Vagina (tissue), 2 donors: ENCODE results near the gene NOL4L. TPM values are rescaled to one million over a fixed set of nuclear protein-coding genes. Genes with fewer than 3 reads are reported as not detected.

Experiments used
- DNase-seq, 2 donors: peaks; one replicate each; pipeline ENCODE4 v3.0.0-alpha.2; 2017; ENCODE audit errors: extremely low spot score in 2 of 2
- H3K27ac ChIP-seq: fragments of 200-600 bp; sonication (generic); one replicate; pipeline ENCODE4 v1.5.1; 2019
- H3K27me3 ChIP-seq: fragments of 200-600 bp; sonication (generic); one replicate; pipeline ENCODE4 v1.5.1; 2019
- H3K36me3 ChIP-seq, 2 donors: fragments of 200-600 bp; sonication (generic); one replicate each; pipeline ENCODE4 v1.5.1; 2017 to 2019
- H3K4me1 ChIP-seq: fragments of 200-600 bp; sonication (generic); one replicate; pipeline ENCODE4 v1.5.1; 2019
- H3K4me3 ChIP-seq, 2 donors: fragments of 200-600 bp; sonication (generic); 1 replicate in 1 of 2; 2 replicates in 1 of 2; pipeline ENCODE4 v1.5.1; 2016 to 2019
- H3K9me3 ChIP-seq: fragments of 200-600 bp; sonication (generic); one replicate; pipeline ENCODE4 v1.5.1; 2019
- CTCF ChIP-seq, 3 experiments: fragments of 450-650 bp in 2 of 3; fragments of 200-600 bp in 1 of 3; sonication (generic) in 1 of 3; IDR thresholded peaks; one replicate each; pipeline ENCODE4 v1.5.1; 2017 to 2019; ENCODE audit warnings: antibody characterized with exemption in 3 of 3, mild to moderate bottlenecking in 2 of 3, moderate library complexity in 2 of 3
- POLR2A ChIP-seq, 2 donors: fragments of 450-650 bp; IDR thresholded peaks; one replicate each; pipeline ENCODE4 v1.6.1; 2017; ENCODE audit warnings: antibody characterized with exemption in 2 of 2, mild to moderate bottlenecking in 2 of 2, moderate library complexity in 2 of 2
- POLR2AphosphoS5 ChIP-seq, 2 donors: sonication (generic); formaldehyde crosslinking; IDR thresholded peaks; one replicate each; pipeline ENCODE4 v1.9.0; 2017; ENCODE audit warnings: antibody characterized with exemption in 2 of 2, mild to moderate bottlenecking in 2 of 2, low read depth in 1 of 2; ENCODE audit not compliant: insufficient read depth in 1 of 2
- intact Hi-C: fragments of 100-400 bp; cut with DNase I; formaldehyde crosslinking; loops from one replicate; pipeline ENCODE4 v1.15.1; 2023
- total RNA-seq: library from RNA; depleted of rRNA; stranded (reverse); fragments of >200 nt; gene quantifications from one replicate; pipeline ENCODE4 v1.2.3, GENCODE V29; 2016

NOL4L gene
- total RNA-seq, 1 donor from 2014 or later, result 17.9 TPM

DNA sequence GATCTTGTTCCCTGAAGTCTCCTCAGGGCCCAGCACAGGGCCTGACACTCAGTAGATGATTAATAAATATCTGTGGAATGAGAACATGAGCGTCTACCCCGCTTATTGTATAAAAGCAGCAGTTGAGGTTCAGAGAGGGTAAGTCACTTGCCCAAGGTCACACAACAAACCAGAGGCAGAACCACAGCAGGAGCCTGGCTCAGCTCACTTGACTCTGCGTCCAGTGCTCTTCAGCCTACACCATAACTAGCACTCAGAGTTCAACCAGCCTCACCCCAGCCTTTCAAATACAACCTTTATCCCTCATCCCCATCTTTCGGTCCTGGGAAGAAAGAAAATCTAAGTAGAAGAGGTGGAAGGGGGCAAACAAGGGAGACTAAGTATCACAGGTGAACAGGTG, 24.9 kb upstream of the NOL4L start:
- no peak overlapping the region for H3K4me3 ChIP-seq

GRCh38 chr20:32609111-32609773, 24.1 kb upstream of the NOL4L start:
- H3K4me1 ChIP-seq, result no peaks in the 10 kb centered on the region
- TF ChIP-seq POLR2A (IDR thresholded peaks at IDR 0.05) (no peak), CTCF (IDR thresholded peaks at IDR 0.05) (no peak), POLR2AphosphoS5 (IDR thresholded peaks at IDR 0.05; ENCODE audit: insufficient read depth in 1 of 2, low read depth in 1 of 2) (no peak)
- DNase-seq, result no peak
- no peak overlapping the region for H3K27ac ChIP-seq
- no peak overlapping the region for H3K4me3 ChIP-seq
- no peaks in the 10 kb centered on the region for H3K9me3 ChIP-seq
- intact Hi-C loops, result no loop called here
- no peaks in the 10 kb centered on the region for H3K27me3 ChIP-seq
- H3K36me3 ChIP-seq, result no peaks in the 10 kb centered on the region

More for the DNA sequence above, 24.9 kb upstream of the NOL4L start:
- Histone ChIP-seq H3K36me3 (no peaks in the 10 kb centered on the region), H3K4me1 (no peaks in the 10 kb centered on the region), H3K27me3 (no peaks in the 10 kb centered on the region), H3K9me3 (no peaks in the 10 kb centered on the region), H3K27ac (no peak overlapping the region)
- TF ChIP-seq POLR2AphosphoS5 (IDR thresholded peaks at IDR 0.05; ENCODE audit: insufficient read depth in 1 of 2, low read depth in 1 of 2), result no peak
- intact Hi-C loops, result no loop called here
- DNase-seq, result no peak

GRCh38 chr20:32608664-32609015, 23.5 kb upstream of the NOL4L start:
- H3K9me3 ChIP-seq, result no peaks in the 10 kb centered on the region
- no peaks in the 10 kb centered on the region for H3K36me3 ChIP-seq
- H3K27me3 ChIP-seq, result no peaks in the 10 kb centered on the region
- H3K4me1 ChIP-seq, result no peaks in the 10 kb centered on the region
- TF ChIP-seq CTCF (IDR thresholded peaks at IDR 0.05) (no peak), POLR2A (IDR thresholded peaks at IDR 0.05) (no peak)
- DNase-seq, result no peak
- no peak overlapping the region for H3K27ac ChIP-seq
- intact Hi-C loops, result no loop called here
- no peak overlapping the region for H3K4me3 ChIP-seq

DNA sequence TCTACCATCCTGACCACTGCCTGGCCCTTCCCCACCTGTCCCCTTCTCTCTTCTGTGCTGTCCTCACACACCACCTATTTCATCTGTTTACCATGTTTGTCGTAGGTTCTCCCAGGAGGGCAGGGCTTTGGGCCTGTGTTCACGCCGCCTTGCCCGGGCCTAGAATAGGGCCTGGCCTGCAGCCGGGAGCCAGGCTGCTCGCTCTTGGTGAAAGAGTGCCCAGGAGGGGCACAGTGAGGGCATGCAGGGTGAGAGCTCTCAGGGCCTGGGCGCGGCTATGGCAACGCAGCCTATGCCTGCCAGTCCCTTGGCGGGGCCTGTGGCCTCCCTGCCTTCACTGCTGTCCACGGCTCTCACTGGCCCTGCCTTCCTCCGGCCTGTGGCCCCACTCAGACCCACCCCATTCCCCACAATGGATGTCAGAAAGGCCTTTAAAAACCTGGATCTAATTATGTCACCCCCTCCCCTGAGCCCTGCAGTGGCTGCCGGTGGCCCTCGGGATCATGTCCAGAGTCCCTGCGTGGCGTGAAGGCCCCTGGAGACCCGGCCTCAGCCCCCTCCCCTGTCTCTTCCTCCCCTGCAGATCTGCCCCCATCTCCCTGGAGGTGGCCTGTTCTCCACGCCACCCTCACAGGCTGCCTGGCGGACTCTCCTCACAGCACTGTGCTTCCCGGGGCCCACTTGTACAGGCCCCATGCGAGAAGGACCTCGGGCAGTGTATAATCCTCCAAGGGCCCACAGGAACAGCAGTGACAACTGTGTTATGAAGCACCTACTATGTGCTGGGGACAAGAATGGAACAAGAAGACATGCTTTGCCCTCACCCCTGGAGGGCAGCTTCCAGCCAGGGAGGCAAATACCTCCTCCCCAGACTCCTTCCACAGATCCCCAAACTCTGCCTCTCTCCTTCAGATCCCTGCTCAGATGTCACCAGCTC, 22.9 kb upstream of the NOL4L start:
- Histone ChIP-seq H3K9me3 (no peaks in the 10 kb centered on the region), H3K4me1 (no peaks in the 10 kb centered on the region), H3K4me3 (no peak overlapping the region), H3K27me3 (no peaks in the 10 kb centered on the region), H3K36me3 (no peaks in the 10 kb centered on the region), H3K27ac (no peak overlapping the region)
- no peak for DNase-seq
- no peak for TF ChIP-seq POLR2AphosphoS5 (IDR thresholded peaks at IDR 0.05; ENCODE audit: insufficient read depth in 1 of 2, low read depth in 1 of 2)
- intact Hi-C loops, result no loop called here

DNA sequence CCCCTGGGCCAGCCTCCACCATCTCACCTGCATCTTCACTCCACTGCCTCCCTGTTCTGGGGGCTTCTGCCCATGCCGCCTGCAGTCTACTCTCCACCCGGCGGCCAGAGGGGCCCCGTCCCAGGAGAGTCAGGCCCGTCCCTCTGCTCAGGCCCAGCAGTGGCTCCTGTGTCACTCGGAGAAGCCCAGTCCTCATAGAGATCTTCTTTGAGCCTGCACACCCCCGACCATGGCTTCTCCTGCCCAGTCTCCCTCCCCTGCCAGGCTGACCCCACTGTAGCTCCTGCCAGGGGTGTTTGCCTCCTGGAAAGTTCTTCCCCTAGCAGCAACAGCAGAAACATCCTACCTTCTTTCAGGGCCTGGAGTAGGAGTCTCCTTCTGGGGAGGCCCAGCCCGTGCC, 22.2 kb upstream of the NOL4L start:
- H3K9me3 ChIP-seq, result no peaks in the 10 kb centered on the region
- no peak for DNase-seq
- TF ChIP-seq CTCF (IDR thresholded peaks at IDR 0.05) (no peak), POLR2AphosphoS5 (IDR thresholded peaks at IDR 0.05; ENCODE audit: insufficient read depth in 1 of 2, low read depth in 1 of 2) (no peak), POLR2A (IDR thresholded peaks at IDR 0.05) (no peak)
- intact Hi-C loops, result no loop called here
- no peak overlapping the region for H3K4me3 ChIP-seq
- no peak overlapping the region for H3K27ac ChIP-seq
- H3K4me1 ChIP-seq, result no peaks in the 10 kb centered on the region
- no peaks in the 10 kb centered on the region for H3K27me3 ChIP-seq
- no peaks in the 10 kb centered on the region for H3K36me3 ChIP-seq

- Histone ChIP-seq H3K4me3 (no peak overlapping the region), H3K9me3 (no peaks in the 10 kb centered on the region), H3K36me3 (no peaks in the 10 kb centered on the region), H3K27me3 (no peaks in the 10 kb centered on the region), H3K4me1 (no peaks in the 10 kb centered on the region), H3K27ac (no peak overlapping the region)
- intact Hi-C loops, result no loop called here
- TF ChIP-seq CTCF (IDR thresholded peaks at IDR 0.05) (no peak), POLR2A (IDR thresholded peaks at IDR 0.05) (no peak), POLR2AphosphoS5 (IDR thresholded peaks at IDR 0.05; ENCODE audit: insufficient read depth in 1 of 2, low read depth in 1 of 2) (no peak)
- no peak for DNase-seq
Observed at GRCh38 chr20:32606790-32607189, 21.7 kb upstream of the NOL4L start.
